ENCODE results near the gene NME4.
"Not testable (repeated sequence)": the region's sequence is repeated elsewhere in the genome, so short reads cannot be mapped to it uniquely, and the experiment has no call there.

Gene NME4

DNA sequence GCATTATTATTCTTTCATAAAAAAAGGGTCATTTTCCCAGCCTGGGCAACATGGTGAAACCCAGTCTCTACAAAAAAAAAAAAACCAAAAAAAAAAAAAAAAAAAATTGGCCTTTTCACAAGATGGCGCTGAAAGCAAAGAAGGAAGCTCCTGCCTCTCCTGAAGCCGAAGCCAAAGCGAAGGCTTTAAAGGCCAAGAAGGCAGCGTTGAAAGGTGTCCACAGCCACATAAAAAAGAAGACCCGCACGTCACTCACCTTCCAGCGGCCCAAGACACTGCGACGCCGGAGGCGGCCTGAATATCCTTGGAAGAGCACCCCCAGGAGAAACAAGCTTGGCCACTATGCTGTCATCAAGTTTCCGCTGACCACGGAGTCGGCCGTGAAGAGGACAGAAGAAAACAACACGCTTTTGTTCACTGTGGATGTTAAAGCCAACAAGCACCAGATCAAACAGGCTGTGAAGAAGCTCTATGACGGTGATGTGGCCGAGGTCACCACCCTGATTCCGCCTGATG lies 10.3 kb upstream of the NME4 start:
- H3K4me3 ChIP-seq (ENCODE audit: low read depth, low read length): no peak overlapping the region
- TF ChIP-seq, protein P1, sequence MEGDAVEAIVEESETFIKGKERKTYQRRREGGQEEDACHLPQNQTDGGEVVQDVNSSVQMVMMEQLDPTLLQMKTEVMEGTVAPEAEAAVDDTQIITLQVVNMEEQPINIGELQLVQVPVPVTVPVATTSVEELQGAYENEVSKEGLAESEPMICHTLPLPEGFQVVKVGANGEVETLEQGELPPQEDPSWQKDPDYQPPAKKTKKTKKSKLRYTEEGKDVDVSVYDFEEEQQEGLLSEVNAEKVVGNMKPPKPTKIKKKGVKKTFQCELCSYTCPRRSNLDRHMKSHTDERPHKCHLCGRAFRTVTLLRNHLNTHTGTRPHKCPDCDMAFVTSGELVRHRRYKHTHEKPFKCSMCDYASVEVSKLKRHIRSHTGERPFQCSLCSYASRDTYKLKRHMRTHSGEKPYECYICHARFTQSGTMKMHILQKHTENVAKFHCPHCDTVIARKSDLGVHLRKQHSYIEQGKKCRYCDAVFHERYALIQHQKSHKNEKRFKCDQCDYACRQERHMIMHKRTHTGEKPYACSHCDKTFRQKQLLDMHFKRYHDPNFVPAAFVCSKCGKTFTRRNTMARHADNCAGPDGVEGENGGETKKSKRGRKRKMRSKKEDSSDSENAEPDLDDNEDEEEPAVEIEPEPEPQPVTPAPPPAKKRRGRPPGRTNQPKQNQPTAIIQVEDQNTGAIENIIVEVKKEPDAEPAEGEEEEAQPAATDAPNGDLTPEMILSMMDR (IDR thresholded peaks at IDR 0.05; ENCODE audit: borderline replicate concordance, insufficient read depth, low read depth, low read length): no peak

DNA sequence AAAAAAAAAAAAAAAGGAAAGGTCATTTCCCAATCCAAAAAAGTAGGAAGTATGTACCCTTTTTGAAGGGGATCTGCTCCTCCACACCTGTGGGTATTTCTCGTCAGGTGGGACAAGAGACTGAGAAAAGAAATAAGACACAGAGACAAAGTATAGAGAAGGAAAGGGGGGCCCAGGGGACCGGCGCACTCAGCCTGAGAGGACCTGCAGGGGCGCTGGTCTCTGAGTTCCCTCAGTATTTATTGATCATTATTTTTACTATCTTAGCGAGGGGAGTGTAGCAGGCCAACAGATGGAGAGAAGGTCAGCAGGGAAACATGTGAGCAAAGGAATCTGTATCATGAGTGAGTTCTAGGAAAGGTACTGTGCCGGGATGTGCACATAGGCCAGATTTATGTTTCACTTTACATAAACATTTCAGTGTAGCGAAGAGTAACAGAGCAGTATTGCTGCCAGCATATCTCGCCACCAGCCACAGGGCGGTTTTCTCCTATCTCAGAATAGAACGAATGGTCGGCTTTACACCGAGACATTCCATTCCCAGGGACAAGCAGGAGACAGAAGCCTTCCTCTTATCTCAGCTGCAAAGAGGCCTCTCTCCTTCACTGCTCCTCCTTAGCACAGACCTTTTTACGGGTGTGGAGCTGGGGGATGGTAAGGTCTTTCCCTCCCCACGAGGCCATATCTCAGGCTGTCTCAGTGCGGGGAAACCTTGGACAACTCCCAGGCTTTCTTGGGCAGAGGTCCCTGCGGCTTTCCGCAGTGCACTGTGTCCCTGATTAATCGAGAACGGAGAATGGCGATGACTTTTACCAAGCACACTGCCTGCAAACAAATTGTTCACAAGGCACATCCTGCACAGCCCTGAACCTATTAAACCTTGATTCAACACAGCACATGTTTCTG lies 9.0 kb upstream of the NME4 start:
- H3K4me3 ChIP-seq (ENCODE audit: low read depth, low read length): not testable (repeated sequence)

DNA sequence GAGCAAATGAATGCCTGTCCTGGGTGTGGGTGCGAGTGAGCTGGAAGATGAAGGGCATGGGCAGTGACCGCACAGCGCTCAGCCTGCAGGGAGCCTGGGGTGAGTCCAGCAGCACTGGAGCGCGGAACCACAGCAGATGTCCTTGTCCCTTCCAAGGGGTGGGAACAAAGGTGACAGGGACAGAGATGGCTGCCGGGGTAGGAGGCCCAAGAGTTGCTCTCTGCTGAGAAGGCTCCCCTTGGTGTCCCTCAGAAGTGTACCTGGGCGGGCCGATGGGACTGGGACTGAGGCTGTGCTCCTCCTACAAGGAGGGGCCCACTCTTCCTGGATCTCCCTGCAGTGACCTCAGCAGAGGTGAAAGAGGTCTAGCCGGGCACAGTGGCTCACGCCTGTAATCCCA lies 7.6 kb upstream of the NME4 start:
- no peak overlapping the region for H3K4me3 ChIP-seq (ENCODE audit: low read depth, low read length)
- TF ChIP-seq, protein P1 (IDR thresholded peaks at IDR 0.05; ENCODE audit: borderline replicate concordance, insufficient read depth, low read depth, low read length): no peak

DNA sequence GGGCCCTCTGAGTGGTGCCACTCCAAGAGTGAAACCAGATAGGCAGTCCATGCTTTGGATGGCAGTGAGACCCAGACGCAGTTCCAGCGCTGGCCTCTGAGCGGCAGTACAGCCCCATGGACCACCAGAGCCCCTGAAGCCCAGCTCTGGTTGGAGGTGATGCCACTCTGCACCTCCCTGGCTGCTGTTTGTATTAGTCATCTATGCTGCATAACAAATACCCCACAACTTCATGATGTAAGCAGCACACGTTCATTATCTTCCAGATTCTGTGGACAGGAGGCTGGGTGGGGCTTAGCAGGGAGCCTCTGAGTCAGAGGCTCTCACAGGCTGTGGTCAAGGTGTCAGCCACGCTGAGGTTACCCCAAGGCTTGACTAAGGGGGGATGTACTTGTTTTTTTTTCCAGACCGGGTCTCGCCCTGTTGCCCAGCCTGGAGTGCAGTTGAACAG lies 5.1 kb upstream of the NME4 start:
- H3K4me3 ChIP-seq (ENCODE audit: low read depth, low read length): no peak overlapping the region
- TF ChIP-seq, protein P1 (IDR thresholded peaks at IDR 0.05; ENCODE audit: borderline replicate concordance, insufficient read depth, low read depth, low read length): peak; percentile 97

DNA sequence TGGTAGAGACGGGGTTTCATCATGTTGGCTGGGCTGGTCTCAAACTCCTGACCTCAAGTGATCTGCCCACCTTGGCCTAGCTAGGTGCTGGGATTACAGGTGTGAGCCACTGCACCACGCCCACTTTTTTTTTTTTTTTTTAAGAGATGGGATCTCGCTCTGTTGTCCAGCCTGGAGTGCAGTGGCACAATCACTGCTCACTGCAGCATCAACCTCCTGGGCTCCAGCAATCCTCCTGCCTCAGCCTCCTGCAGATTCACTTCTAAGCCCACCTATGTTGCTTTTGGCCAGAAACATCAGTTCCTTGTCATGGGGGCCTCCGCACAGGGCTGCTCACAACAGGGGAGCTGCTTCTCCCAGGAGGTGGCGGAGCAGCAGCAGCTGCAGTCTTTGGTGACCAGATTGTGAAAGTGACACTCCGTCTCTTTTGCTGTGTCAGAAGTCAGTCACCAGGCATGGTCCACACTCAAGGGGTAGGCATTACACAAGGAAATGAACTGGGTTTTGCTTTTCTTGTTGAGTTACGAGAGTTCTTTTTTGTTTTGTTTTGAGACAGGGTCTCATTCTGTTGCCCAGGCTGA lies 4.5 kb upstream of the NME4 start:
- H3K4me3 ChIP-seq (ENCODE audit: low read depth, low read length): no peak overlapping the region
- TF ChIP-seq, protein P1 (IDR thresholded peaks at IDR 0.05; ENCODE audit: borderline replicate concordance, insufficient read depth, low read depth, low read length): no peak

DNA sequence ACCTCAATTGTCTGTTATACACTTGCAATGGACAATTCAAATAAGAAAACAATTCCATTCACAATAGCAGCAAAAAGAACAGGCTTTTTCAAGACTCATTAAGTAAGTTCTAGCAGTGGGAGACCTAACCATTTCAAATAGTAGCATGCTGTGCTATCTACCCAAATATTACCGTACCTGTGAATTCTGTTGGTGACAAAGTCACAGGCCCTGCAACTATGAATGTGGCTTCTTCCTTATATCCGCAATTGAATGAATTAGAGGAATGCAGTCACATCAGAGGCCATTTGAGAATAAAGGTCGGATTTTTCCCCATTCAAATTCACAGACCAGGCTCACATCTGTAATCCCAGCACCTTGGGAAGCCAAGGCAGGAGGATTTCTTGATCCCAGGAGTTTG lies 800 bp upstream of the NME4 start:
- TF ChIP-seq, protein P1 (IDR thresholded peaks at IDR 0.05; ENCODE audit: borderline replicate concordance, insufficient read depth, low read depth, low read length): no peak
- peak overlapping the region; percentile 78 for H3K4me3 ChIP-seq (ENCODE audit: low read depth, low read length)

DNA sequence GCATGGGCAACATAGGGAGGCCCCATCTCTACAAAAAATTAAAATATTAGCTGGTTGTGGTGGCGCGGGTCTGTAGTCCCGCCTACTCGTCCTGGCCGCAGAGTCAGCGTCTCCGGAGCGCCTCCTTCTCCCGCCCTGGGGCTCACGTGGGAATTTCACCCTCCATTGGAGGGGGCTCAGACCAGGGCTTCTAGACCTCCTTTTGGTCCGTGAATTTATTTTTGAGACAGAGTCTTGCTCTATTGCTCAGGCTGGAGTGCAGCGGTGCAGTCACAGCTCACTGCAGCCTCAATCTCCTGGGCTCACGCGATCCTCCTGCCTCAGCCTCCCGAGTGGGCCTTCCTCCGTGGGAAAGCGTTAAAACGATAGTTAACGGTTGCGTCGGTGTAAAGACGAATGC lies 394 bp upstream of the NME4 start:
- H3K4me3 ChIP-seq (ENCODE audit: low read depth, low read length): peak overlapping the region; percentile 78
- TF ChIP-seq, protein P1 (IDR thresholded peaks at IDR 0.05; ENCODE audit: borderline replicate concordance, insufficient read depth, low read depth, low read length): no peak

Data from GM12875 (cell line).